Measurements from ENCODE around the gene OAF. TPM values are rescaled to one million over a fixed set of nuclear protein-coding genes. Genes with fewer than 3 reads are reported as not detected.

OAF gene
- total and polyA plus RNA-seq, 2 of the 8 experiments (the other 6 are each of a cell fraction or from before 2014, with no cell fraction given), result 1.3 to 1.5 TPM

DNA sequence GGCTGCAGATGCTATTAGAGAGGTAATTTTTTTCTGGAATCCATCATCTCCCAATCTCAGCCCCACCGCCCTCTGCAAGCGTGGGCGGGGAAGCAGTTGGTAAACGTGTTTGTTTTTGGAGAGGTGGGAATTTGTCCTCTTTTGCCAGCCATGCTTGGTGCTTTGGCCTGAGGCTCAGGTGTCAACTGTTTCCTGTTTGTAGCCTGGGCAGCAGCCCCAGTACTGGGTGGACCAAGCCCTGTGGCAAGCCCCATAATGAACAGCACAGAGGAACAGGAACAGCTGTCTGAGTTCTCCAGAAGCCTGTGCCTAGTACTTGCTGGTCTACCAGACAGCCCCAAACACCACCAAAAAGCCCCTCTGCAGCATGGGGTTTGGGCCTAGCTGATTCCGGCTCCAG, 68.7 kb downstream of the OAF start:
- ChIA-PET POLR2A (ENCODE audit: partially characterized antibody) (interaction anchor here (0.6 kb wide), 1 partner anchor 43 kb away, joined by 3 read pairs; no protein-coding TSS in a partner anchor), CTCF (ENCODE audit: partially characterized antibody) (interaction anchor here (1.0 to 4.7 kb wide), 7 partner anchors 11 to 111 kb away, joined by 3 to 27 read pairs (median 5); no protein-coding TSS in a partner anchor)
- H2BK120ac ChIP-seq (replicated peaks; ENCODE audit: low read depth, low read length), result no peak overlapping the region
- TF ChIP-seq SP2 (IDR thresholded peaks at IDR 0.05; ENCODE audit: low read length) (no peak), JUND (IDR thresholded peaks at IDR 0.05; ENCODE audit: low read length) (no peak), NANOG (IDR thresholded peaks at IDR 0.05; ENCODE audit: insufficient read depth, low read depth, low read length, poor library complexity, severe bottlenecking) (no peak), RFX5 (IDR thresholded peaks at IDR 0.05; ENCODE audit: borderline replicate concordance, low read depth, low read length) (no peak), POLR2AphosphoS5 (IDR thresholded peaks at IDR 0.05; ENCODE audit: low read depth, low read length) (no peak), YY1 (IDR thresholded peaks at IDR 0.05; ENCODE audit: low read depth, low read length) (no peak), EP300 (IDR thresholded peaks at IDR 0.05; ENCODE audit: borderline replicate concordance in 1 of 2, low read depth in 2 of 2, low read length in 2 of 2) (no peak), RBBP5 (IDR thresholded peaks at IDR 0.05; ENCODE audit: borderline replicate concordance, low read depth, low read length) (no peak), RAD21 (IDR thresholded peaks at IDR 0.05 in 1 of 2, conservative IDR thresholded peaks at IDR 0.05 in 1 of 2; ENCODE audit: low read depth in 2 of 2, low read length in 2 of 2) (no peak), TBP (IDR thresholded peaks at IDR 0.05; ENCODE audit: low read depth, low read length) (no peak), HDAC6 (IDR thresholded peaks at IDR 0.05; ENCODE audit: low read depth, low read length) (no peak)
- TF ChIP-seq, protein P1, sequence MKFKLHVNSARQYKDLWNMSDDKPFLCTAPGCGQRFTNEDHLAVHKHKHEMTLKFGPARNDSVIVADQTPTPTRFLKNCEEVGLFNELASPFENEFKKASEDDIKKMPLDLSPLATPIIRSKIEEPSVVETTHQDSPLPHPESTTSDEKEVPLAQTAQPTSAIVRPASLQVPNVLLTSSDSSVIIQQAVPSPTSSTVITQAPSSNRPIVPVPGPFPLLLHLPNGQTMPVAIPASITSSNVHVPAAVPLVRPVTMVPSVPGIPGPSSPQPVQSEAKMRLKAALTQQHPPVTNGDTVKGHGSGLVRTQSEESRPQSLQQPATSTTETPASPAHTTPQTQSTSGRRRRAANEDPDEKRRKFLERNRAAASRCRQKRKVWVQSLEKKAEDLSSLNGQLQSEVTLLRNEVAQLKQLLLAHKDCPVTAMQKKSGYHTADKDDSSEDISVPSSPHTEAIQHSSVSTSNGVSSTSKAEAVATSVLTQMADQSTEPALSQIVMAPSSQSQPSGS (IDR thresholded peaks at IDR 0.05; ENCODE audit: low read length), result no peak

More for the DNA sequence above, 68.7 kb downstream of the OAF start:
- no peak overlapping the region for H3K18ac ChIP-seq (ENCODE audit: extremely low read depth, low read length)
- H4K5ac ChIP-seq (ENCODE audit: insufficient read length, low read depth, low read length), result no peak overlapping the region
- no peak overlapping the region for H3K9ac ChIP-seq (replicated peaks in 1 of 4; ENCODE audit: extremely low read depth in 1 of 4, low read depth in 3 of 4, low read length in 3 of 4)
- H2AK5ac ChIP-seq (ENCODE audit: low read depth, low read length), result no peak overlapping the region
- H4K20me1 ChIP-seq (replicated peaks in 1 of 2; ENCODE audit: control insufficient read depth in 1 of 2, insufficient read depth in 2 of 2, low read length in 2 of 2), result no peaks in the 10 kb centered on the region
- no peak overlapping the region for H3K23ac ChIP-seq (ENCODE audit: insufficient read length)
- no peak overlapping the region for H4K8ac ChIP-seq (ENCODE audit: extremely low read depth, insufficient read depth, low read length)
- 92% methylated on average over 5 of the region's 5 CpGs; no CpG with 5 or more reads in 1 of the 2 experiments for WGBS, 2 experiments (ENCODE audit: extremely low coverage in 1 of 2, insufficient coverage in 1 of 2, insufficient read length in 1 of 2, insufficient replicate concordance in 2 of 2, low coverage in 1 of 2, low lambda C conversion rate in 2 of 2, missing lambda C conversion rate in 1 of 2)
- no peak overlapping the region for H3K4ac ChIP-seq (replicated peaks; ENCODE audit: insufficient read length, low read depth, low read length)
- H3K14ac ChIP-seq (ENCODE audit: insufficient read length), result no peak overlapping the region
- no peaks in the 10 kb centered on the region for H3K36me3 ChIP-seq (ENCODE audit: control insufficient read depth in 2 of 4, insufficient read depth in 4 of 4, low read length in 3 of 4)
- DNase-seq (ENCODE audit: low read depth in 1 of 2, low spot score in 2 of 2) (no peak), FAIRE-seq (no peak)
- no peaks in the 10 kb centered on the region for H3K79me1 ChIP-seq (ENCODE audit: low read depth, low read length)
- 0 out of 2 replicates have a peak, but pooled peaks cover 2% of the 10 kb centered on the region for H3K23me2 ChIP-seq (ENCODE audit: low read depth, low read length)
- no peak overlapping the region for H2BK5ac ChIP-seq (ENCODE audit: low read depth, low read length)
- no peak overlapping the region for H3K4me2 ChIP-seq (ENCODE audit: insufficient read depth in 1 of 2, low read depth in 2 of 2, low read length in 2 of 2)
- H2BK12ac ChIP-seq (ENCODE audit: low read depth, low read length), result no peak overlapping the region
- no peak overlapping the region for H2AFZ ChIP-seq (ENCODE audit: low read length)
- no peak overlapping the region for H2BK15ac ChIP-seq (ENCODE audit: low read length)
- H3K9me3 ChIP-seq (ENCODE audit: insufficient read depth in 2 of 2, low read depth in 1 of 2, low read length in 1 of 2), result no peaks in the 10 kb centered on the region
- no peak overlapping the region for H3K56ac ChIP-seq (replicated peaks; ENCODE audit: insufficient read length, low read depth, low read length)
- no peak overlapping the region for H3K27ac ChIP-seq (ENCODE audit: low read depth, low read length)
- H3K4me3 ChIP-seq (ENCODE audit: extremely low read depth in 1 of 4, insufficient read depth in 2 of 4, low read depth in 3 of 4, low read length in 4 of 4), result no peak overlapping the region
- H3K4me1 ChIP-seq (replicated peaks in 1 of 4; ENCODE audit: control insufficient read depth in 3 of 4, insufficient read depth in 4 of 4, low read length in 3 of 4), result peaks cover 0 to 5% (median 0%) of the 10 kb centered on the region in 4 experiments; a peak in 3 of 7 replicates
- H3K79me2 ChIP-seq (ENCODE audit: control insufficient read depth in 1 of 2, insufficient read depth in 2 of 2, low read length in 2 of 2), result no peaks in the 10 kb centered on the region
- no peak overlapping the region for H4K91ac ChIP-seq (replicated peaks; ENCODE audit: insufficient read length, low read length)
- H2BK20ac ChIP-seq (ENCODE audit: low read length), result no peak overlapping the region
- peaks cover 0 to 2% (median 0%) of the 10 kb centered on the region in 4 experiments; a peak in 1 of 7 replicates for H3K27me3 ChIP-seq (replicated peaks in 1 of 4; ENCODE audit: control insufficient read depth in 3 of 4, extremely low read depth in 1 of 4, insufficient read depth in 3 of 4, low read length in 3 of 4)

Data from H1 (cell line).